Panc1 (cell line): ENCODE data around the gene JMJD4. TPM values are rescaled to one million over a fixed set of nuclear protein-coding genes. Genes with fewer than 3 reads are reported as not detected.
A peak's percentile ranks its signal among the peaks of the same experiment; 100 is the strongest.

ENCODE experiments used
- ATAC-seq: fragments of 200-7000 bp; cut with Tn5 transposase; 2 replicates; pipeline ENCODE4 v1.9.1; 2020; ENCODE audit warnings: mild to moderate bottlenecking, moderate library complexity
- BruUV-seq: library from RNA; stranded (reverse); fragments of 400-500 nt; replicated peaks from 2 replicates; lab custom pipeline; 2021; lab: Mats Ljungman, UMichigan
- CTCF ChIA-PET: fragments of 300-600 bp; sonication (Branson Sonifier 250); formaldehyde crosslinking; loops from one replicate; lab custom pipeline; 2022; ENCODE audit warnings: antibody characterized with exemption; lab: Charles Lee
- POLR2A ChIA-PET: fragments of 300-600 bp; sonication (Branson Sonifier 250); formaldehyde crosslinking; loops from one replicate; lab custom pipeline; 2022; ENCODE audit warnings: antibody characterized with exemption; lab: Charles Lee
- DNase-seq: peaks from one replicate; pipeline ENCODE4 v3.0.0-alpha.2; 2010; ENCODE audit warnings: low read depth, low spot score
- H3K27ac ChIP-seq: 2 replicates; pipeline ENCODE4 v1.5.1; 2011; ENCODE audit warnings: mild to moderate bottlenecking, low read length, inconsistent platforms
- H3K27me3 ChIP-seq: fragments of 200-500 bp; sonication (Bioruptor generic); 2 replicates; pipeline ENCODE4 v1.6.0; 2014; ENCODE audit warnings: low read length, inconsistent platforms; ENCODE audit not compliant: control insufficient read depth, insufficient read depth
- H3K36me3 ChIP-seq: fragments of 200-500 bp; sonication (Bioruptor generic); 2 replicates; pipeline ENCODE4 v1.5.1; 2014; ENCODE audit warnings: inconsistent platforms, mild to moderate bottlenecking, low read length, moderate library complexity; ENCODE audit not compliant: control insufficient read depth, insufficient read depth
- H3K4me1 ChIP-seq: 2 replicates; pipeline ENCODE4 v1.5.1; 2011; ENCODE audit warnings: inconsistent platforms, mild to moderate bottlenecking, low read length, moderate library complexity; ENCODE audit not compliant: control insufficient read depth, insufficient read depth
- H3K4me3 ChIP-seq, 2 experiments: 2 replicates each; pipeline ENCODE4 v1.5.1; 2011 to 2012; ENCODE audit warnings: low read depth in 2 of 2, low read length in 2 of 2, mild to moderate bottlenecking in 2 of 2, inconsistent platforms in 1 of 2, moderate library complexity in 1 of 2
- H3K9me3 ChIP-seq: fragments of 200-500 bp; sonication (Bioruptor generic); 2 replicates; pipeline ENCODE4 v1.5.1; 2014; ENCODE audit warnings: low read depth, mild to moderate bottlenecking, inconsistent platforms, low read length, moderate library complexity; ENCODE audit not compliant: control insufficient read depth, insufficient read depth
- POLR2AphosphoS5 ChIP-seq: IDR thresholded peaks from 2 replicates; pipeline ENCODE4 v1.6.1; 2012; ENCODE audit warnings: mild to moderate bottlenecking, low read depth, low read length, moderate library complexity
- SIN3A ChIP-seq: IDR thresholded peaks from 2 replicates; pipeline ENCODE4 v1.6.1; 2012; ENCODE audit warnings: low read depth, mild to moderate bottlenecking, low read length, moderate library complexity, borderline replicate concordance; ENCODE audit not compliant: insufficient read depth
- TCF7L2 ChIP-seq: IDR thresholded peaks from 2 replicates; pipeline ENCODE4 v1.6.1; 2011; ENCODE audit warnings: mild to moderate bottlenecking, low read depth, low read length, inconsistent platforms
- in situ Hi-C: cut with HindIII; loops from 2 replicates; pipeline ENCODE4 v1.10.0; 2016; ENCODE audit warnings: low sequenced_read_pairs, low pct_unique_long_range_greater_than_20kb
- intact Hi-C: fragments of 100-400 bp; cut with micrococcal nuclease; formaldehyde crosslinking; loops from one replicate; pipeline ENCODE4 v1.10.0; 2022; ENCODE audit not compliant: unreplicated experiment
- total RNA-seq: library from RNA; stranded (reverse); gene quantifications from one replicate; pipeline ENCODE4 v1.2.1, GENCODE V29; 2021; ENCODE audit not compliant: unreplicated experiment
- TF ChIP-seq, protein P1 (sequence below), 2 experiments: IDR thresholded peaks; 2 replicates each; pipeline ENCODE4 v1.6.1; 2011 to 2012; ENCODE audit warnings: low read depth in 2 of 2, control low read depth in 1 of 2, low read length in 1 of 2, mild to moderate bottlenecking in 1 of 2, moderate library complexity in 1 of 2; ENCODE audit not compliant: insufficient read depth in 1 of 2
- TF ChIP-seq, protein P2 (sequence below): fragments of 450-650 bp; IDR thresholded peaks from 2 replicates; pipeline ENCODE4 v1.5.1; 2017; ENCODE audit warnings: mild to moderate bottlenecking

Gene JMJD4
- total RNA-seq, 1 experiment from 2014 or later: 27.7 TPM

DNA sequence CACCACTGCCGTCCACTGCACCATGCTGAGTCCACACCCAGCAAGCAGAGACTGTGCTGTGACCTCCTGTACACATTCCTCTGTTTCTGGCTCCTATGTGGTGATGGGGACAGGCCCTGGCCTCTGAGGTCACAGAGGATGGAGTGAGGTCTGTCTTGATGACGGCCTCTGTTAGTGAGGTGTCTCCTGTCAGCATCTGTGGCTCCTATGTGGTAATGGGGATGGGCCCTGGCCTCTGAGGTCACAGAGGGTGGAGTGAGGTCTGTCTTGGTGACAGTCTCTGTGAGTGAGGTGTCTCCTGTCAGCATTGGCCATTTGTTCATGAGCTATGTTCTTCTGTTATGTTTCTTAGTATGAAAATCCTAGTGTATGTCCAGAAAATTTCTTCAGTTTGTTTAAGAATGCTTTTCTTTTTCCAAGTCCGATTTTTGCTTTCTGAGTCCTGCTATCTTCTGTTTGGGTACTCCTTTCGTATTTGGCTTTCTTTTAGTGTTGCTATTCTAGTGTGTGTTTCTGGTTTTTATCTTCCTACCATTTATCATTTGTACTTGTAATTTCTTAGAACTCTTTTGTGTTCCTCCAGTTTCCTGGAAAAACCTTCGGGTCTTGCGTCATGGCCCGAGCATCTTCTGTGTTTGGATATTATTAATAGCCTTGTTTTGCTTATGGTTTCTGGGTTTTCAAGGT lies 13.5 kb upstream of the JMJD4 start:
- Histone ChIP-seq H3K4me3 (no peak overlapping the region), H3K4me1 (peaks cover 5% of the 10 kb centered on the region), H3K27me3 (no peaks in the 10 kb centered on the region), H3K27ac (no peak overlapping the region), H3K9me3 (no peaks in the 10 kb centered on the region), H3K36me3 (no peaks in the 10 kb centered on the region)
- ChIA-PET POLR2A (no interaction called here), CTCF (no interaction called here)
- no peak for TF ChIP-seq TCF7L2
- TF ChIP-seq POLR2AphosphoS5: no peak
- no peak for TF ChIP-seq SIN3A
- TF ChIP-seq, protein P1, sequence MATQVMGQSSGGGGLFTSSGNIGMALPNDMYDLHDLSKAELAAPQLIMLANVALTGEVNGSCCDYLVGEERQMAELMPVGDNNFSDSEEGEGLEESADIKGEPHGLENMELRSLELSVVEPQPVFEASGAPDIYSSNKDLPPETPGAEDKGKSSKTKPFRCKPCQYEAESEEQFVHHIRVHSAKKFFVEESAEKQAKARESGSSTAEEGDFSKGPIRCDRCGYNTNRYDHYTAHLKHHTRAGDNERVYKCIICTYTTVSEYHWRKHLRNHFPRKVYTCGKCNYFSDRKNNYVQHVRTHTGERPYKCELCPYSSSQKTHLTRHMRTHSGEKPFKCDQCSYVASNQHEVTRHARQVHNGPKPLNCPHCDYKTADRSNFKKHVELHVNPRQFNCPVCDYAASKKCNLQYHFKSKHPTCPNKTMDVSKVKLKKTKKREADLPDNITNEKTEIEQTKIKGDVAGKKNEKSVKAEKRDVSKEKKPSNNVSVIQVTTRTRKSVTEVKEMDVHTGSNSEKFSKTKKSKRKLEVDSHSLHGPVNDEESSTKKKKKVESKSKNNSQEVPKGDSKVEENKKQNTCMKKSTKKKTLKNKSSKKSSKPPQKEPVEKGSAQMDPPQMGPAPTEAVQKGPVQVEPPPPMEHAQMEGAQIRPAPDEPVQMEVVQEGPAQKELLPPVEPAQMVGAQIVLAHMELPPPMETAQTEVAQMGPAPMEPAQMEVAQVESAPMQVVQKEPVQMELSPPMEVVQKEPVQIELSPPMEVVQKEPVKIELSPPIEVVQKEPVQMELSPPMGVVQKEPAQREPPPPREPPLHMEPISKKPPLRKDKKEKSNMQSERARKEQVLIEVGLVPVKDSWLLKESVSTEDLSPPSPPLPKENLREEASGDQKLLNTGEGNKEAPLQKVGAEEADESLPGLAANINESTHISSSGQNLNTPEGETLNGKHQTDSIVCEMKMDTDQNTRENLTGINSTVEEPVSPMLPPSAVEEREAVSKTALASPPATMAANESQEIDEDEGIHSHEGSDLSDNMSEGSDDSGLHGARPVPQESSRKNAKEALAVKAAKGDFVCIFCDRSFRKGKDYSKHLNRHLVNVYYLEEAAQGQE (IDR thresholded peaks at IDR 0.05; ENCODE audit: insufficient read depth in 1 of 2, low read depth in 2 of 2, low read length in 1 of 2): no peak
- BruUV-seq: no TSS peak
- intact Hi-C loops (no loop called here), in situ Hi-C loops (no loop called here)
- peak; percentile 43; the same call in 1 of the 2 replicates for ATAC-seq
- no peak for DNase-seq

DNA sequence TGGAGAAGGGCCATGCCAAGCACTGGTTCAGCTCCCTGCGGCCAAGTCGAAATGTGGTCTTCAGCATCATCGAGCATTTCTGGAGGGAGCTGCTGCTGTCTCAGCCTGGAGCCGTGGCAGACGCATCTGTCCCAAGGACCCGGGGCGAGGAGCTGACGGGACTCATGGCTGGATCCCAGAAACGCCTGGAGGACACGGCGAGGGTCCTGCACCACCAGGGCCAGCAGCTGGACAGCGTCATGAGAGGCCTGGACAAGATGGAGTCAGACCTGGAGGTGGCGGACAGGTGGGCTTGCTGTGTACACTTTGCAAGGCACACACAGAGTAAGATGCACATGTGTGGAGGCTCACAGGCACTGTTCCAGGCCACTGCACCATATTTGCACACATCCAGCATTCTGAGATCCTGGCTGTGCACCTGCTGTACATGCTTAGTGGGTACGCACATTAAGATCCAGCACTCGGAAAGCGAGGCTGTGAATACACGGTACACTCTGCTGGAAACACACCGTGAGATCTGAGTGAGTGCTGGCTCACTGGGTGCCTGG lies 12.9 kb upstream of the JMJD4 start:
- H3K36me3 ChIP-seq: no peaks in the 10 kb centered on the region
- CTCF ChIA-PET: no interaction called here

More for the DNA sequence above, 12.9 kb upstream of the JMJD4 start:
- intact Hi-C loops: no loop called here
- H3K9me3 ChIP-seq: no peaks in the 10 kb centered on the region
- no peaks in the 10 kb centered on the region for H3K27me3 ChIP-seq
- BruUV-seq: no TSS peak
- POLR2A ChIA-PET: interaction anchor here (0.5 kb wide), 1 partner anchor 264 kb away, joined by 5 read pairs; no protein-coding TSS in a partner anchor
- DNase-seq: no peak
- H3K4me1 ChIP-seq: no peaks in the 10 kb centered on the region; the same call in 1 of the 2 replicates
- in situ Hi-C loops: no loop called here
- no peak overlapping the region for H3K4me3 ChIP-seq
- no peak for TF ChIP-seq SIN3A
- TF ChIP-seq TCF7L2: no peak
- TF ChIP-seq, protein P2, sequence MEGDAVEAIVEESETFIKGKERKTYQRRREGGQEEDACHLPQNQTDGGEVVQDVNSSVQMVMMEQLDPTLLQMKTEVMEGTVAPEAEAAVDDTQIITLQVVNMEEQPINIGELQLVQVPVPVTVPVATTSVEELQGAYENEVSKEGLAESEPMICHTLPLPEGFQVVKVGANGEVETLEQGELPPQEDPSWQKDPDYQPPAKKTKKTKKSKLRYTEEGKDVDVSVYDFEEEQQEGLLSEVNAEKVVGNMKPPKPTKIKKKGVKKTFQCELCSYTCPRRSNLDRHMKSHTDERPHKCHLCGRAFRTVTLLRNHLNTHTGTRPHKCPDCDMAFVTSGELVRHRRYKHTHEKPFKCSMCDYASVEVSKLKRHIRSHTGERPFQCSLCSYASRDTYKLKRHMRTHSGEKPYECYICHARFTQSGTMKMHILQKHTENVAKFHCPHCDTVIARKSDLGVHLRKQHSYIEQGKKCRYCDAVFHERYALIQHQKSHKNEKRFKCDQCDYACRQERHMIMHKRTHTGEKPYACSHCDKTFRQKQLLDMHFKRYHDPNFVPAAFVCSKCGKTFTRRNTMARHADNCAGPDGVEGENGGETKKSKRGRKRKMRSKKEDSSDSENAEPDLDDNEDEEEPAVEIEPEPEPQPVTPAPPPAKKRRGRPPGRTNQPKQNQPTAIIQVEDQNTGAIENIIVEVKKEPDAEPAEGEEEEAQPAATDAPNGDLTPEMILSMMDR: no peak
- TF ChIP-seq, protein P1 (IDR thresholded peaks at IDR 0.05; ENCODE audit: insufficient read depth in 1 of 2, low read depth in 2 of 2, low read length in 1 of 2): no peak
- no peak for TF ChIP-seq POLR2AphosphoS5
- no peak overlapping the region for H3K27ac ChIP-seq
- ATAC-seq: 0 out of 2 replicates have a peak, but pooled peaks have one; percentile 23
